NCI-H446 (cell line): ENCODE results near the gene SLFN12L.
"Not testable (repeated sequence)": the region's sequence is repeated elsewhere in the genome, so short reads cannot be mapped to it uniquely, and the experiment has no call there.

Source experiments
- DNase-seq, 2 experiments: peaks; one replicate each; lab custom pipeline; 2025; lab: John Stamatoyannopoulos, UW

The SLFN12L gene

DNA sequence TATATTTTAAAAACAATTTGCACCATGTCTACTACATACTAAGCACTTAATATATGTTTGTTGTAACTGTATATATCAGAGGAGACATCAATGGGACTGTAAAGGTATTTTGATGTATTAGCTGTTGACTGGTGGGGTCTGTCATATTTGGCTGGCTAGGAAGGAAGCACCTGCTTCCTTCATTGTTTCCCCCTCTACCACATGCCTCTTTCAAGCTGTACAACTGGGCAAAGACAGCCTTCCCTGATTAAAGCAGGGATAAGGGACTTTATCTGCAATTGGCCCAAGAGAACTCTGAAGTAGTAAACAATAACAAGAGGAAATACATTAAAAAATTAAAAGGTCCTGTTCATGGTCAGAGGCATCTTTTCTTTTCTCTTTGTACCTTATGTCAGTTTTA lies 5.5 kb upstream of the SLFN12L start:
- DNase-seq, result no peak

DNA sequence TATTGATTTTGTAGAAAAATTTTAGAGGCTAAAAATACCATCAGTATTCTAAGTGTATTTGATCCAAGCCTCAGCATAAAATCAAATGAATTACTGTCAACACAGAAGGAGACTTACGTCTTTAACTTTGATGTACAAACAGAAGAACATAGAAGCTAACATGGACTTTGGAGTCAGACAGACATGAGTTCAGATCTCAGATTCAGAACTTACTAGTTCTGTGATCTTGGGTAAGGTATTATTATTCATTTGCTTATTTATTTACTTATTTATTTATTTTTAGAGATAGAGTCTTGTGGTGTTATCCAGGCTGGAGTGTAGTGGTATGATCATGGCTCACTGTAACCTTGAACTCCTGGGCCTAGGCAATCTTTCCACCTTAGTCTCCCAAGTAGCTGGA lies 4.0 kb upstream of the SLFN12L start:
- no peak for DNase-seq

DNA sequence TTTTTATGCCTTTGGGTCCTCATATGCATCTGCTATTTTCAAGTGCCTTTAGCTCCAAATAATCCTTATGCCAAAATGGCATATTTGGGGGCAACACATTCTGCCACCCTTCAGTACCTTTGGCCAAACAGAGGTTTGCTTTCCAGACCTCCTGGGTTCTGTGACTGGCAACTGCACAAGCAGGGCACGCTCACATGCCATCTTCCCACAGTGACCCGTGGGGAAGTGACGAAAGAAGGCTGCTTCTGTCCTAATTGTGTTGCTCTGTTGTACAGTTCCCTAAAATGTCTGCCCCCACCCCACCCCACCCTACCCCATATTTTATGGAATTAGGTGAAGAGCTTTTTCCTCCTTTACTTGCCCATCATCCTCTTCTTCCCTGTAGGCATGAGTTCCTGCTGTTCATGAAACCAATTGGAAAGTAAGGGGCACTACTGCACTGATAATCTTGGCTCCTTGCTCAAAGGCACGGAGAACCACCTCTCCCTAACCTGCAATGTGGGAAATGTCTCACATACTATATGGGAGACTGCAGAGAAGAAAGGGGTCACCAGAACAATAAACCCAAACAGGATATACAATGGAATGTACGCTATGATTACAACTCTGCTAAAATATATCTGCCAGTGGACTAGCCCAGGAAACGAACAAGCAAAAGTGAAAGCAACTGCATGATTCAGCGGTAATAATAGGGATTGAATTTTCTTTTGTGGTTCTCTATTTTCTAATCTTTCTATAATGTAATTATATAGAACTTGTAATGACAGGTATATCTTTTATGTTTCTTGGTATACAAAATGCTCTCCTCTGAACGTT lies 3.3 kb upstream of the SLFN12L start:
- DNase-seq, result no peak

DNA sequence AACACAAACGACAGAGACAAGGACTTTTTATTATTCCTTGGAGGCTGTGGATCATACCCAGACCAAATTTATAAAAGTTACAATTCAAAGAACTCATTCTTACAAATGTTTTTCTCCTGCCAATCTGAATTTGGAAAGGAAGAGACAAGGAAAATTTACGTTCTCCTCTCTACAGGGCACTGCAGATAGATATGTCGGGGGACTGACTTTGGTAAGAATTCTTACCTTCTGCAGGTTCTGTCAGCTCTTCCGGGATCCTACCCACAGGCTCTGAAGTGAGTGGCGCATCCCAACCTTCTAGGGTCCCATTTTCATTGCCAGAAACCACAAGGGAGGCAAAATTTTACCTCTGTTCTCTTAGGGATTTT lies 2.2 kb upstream of the SLFN12L start:
- no peak for DNase-seq

DNA sequence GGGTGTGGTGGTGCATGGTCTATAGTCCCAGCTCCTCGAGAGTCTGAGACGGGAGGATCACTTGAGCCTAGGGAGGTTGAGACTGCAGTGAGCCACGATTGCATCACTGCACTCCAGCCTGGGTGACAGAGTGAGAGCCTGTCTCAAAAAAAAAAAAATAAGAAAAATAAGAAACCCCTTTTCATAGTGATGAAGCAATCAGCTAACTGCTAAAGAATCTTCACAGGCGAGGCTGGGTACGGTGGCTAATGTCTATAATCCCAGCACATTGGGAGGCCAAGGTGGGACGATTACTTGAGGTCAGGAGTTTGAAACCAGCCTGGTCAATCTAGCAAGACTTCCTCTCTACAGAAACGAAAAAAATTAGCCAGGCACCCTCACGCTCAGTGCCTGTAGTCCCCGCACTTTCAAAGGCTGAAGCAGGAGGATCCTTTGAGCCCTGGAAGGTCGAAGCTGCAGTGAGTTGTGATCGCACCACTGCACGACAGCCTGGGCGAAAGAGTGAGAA lies 760 bp downstream of the SLFN12L start:
- DNase-seq, result no peak

DNA sequence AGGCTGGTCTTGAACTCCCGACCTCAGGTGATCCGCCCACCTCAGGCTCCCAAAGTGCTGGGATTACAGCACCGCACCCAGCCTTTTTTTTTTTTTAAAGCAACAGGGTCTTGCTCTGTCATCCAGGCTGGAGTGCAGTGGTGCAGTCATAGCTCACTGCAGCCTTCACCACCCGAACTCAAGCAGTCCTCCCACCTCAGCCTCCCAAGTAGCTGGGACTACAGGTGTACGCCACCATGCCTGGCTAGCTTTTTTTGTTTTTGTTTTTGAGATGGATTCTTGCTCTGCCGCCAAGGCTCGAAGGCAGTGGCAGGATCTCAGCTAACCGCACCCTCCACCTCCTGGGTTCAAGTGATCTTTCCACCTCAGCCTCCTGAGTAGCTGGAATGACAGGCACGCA lies 2.1 kb downstream of the SLFN12L start:
- not testable (repeated sequence) for DNase-seq

DNA sequence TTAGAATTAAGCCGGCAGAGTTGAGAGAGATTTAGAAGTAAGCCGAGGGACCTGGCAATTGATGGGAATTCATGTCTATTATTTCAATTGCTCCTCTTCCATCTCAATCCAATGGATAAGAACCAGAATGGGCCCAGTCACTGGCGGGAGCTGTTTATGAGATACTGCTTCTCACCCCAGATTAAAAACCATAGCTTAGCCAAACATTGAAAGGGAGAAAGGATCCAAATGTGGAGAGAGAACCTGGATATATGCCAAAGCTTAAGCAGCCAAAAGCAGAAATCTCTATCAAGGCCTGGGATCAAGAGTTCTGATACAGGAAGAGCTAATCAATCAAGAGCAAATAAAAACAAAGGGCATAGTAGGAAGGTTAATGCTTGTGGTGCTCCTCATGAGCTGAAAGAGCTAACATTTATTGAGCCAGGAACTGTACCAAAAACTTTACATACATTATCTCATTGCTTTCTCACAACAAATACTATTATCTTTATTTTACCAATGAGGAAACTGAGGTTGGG lies 2.8 kb downstream of the SLFN12L start:
- no peak for DNase-seq

DNA sequence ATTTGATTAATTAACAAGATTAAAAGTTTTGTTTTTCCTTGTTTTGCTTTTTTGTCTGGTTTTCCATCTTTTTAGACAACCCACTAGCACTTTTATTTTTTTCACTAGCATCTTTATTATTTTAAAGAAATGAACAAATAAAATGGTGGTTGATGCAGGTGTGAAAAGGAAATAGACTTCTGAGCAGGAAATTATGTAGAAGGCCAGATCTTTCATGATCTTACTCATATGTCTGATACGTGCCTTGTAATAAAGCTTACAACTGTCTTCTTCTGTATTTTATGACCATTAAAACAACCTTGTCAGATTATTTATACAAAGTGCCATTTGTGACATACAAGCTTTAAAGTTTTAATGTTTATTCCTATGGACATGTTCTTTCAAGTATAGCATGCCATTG lies 6.3 kb downstream of the SLFN12L start:
- no peak for DNase-seq

DNA sequence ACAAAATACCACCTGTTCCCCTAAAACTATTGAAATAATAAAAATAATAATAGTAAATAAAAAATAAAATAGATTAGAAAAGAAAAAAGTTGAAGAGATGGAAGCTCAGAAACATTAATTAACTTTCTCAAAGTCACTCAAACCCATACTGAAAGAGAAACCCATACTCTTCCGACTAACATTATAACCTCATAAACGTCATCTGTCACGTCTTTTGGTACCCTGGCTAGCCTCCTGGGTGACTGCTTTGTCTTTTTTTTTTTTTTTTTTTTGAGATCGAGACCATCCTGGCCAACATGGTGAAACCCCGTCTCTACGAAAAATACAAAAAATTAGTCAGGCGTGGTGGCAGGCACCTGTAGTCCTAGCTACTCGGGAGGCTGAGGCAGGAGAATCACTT lies 7.6 kb downstream of the SLFN12L start:
- DNase-seq, result no peak

DNA sequence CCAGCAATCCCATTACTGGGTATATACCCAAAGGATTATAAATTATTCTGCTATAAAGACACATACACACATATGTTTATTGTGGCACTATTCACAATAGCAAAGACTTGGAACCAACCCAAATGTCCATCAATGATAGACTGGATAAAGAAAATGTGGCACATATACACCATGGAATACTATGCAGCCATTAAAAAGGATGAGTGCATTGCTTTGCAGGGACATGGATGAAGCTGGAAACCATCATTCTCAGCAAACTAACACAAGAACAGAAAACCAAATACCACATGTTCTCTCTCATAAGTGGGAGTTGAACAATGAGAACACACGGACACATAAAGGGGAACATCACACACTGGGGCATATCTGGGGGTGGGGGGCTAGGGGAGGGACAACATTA lies 8.2 kb downstream of the SLFN12L start:
- not testable (repeated sequence) for DNase-seq

DNA sequence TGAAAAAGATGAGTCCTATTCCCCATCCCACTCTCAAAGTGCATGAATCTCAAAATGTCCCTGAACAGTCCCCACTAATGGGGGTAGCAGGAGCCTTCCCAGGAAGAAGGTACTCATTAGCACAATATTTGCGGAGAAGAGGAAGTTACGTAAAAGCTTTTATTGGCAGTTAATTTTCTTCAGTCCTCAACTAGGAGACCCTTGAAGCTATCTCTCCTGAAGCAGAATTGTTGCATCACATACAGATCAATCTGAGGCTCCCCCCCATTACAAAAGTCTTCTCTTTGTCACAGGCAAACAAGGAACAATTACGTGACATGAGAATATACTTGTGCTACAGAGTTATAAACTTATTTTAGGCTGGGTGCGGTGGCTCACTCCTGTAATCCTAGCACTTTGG lies 14.2 kb downstream of the SLFN12L start:
- DNase-seq, result no peak

DNA sequence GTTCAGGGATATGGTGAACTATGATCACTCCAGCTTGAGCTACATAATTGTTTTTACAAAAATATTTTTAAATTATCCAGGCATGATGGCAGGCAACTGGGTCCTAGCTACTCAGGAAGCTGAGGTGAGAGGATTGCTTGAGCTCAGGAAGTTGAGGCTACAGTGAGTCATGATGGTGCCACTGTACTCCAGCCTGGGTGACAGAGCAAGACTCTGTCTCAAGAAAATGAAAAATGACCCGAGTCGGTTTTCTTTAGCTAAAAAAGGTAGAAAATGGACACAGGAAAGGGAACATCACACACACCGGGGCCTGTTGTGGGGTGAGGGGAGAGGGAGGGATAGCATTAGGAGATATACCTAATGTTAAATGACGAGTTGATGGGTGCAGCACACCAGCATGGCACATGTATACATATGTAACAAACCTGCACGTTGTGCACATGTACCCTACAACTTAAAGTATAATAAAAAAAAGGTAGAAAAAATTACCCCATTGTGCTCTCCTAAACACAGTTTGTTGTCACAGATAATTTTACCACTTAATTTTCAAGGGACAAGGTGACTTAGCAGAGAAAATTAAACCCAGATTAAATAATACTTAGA lies 15.7 kb downstream of the SLFN12L start:
- DNase-seq, result not testable (repeated sequence)

DNA sequence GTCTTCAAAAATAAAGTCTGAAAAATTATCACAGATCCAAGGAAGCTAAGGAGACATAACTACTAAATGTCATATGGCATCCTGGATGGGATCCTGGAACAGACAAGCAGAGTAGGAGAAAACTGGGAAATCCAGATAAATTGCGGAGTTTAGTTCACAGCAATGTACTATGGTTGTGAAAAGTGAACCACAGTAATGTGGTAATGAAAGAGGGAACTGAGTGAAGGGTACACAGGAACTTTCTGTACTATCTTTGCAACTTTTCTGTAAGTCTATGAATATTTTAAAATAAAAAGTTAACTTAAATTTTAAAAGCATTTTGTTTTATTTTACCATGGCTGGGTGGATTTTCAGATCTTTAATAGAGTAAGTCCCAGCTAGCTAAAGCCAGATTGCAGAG lies 16.3 kb downstream of the SLFN12L start:
- DNase-seq, result no peak

DNA sequence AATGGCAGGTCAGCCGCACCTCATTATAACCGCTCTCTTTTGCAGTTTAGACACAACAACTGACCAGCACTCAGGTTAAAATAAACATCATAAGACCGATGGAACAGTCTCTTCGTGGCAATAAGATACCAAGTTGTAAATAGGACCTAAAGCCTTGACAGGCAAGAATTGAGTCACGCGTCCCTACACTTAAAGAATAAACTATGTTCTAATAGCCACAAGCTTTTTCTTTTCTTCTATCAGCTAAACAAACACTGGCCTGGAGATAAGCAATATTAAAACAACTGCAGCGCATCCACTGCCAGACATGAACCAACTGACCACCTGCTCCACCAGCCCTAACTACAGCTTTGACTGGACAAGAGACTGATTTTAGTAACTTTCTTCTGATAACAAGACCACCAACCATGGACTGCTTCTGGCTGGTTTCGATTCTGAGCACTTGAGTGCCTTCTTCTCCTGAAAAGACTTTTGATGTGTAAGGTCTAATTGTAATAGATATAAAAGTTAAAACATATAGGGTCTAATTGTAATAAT lies 17.5 kb downstream of the SLFN12L start:
- DNase-seq, result no peak

DNA sequence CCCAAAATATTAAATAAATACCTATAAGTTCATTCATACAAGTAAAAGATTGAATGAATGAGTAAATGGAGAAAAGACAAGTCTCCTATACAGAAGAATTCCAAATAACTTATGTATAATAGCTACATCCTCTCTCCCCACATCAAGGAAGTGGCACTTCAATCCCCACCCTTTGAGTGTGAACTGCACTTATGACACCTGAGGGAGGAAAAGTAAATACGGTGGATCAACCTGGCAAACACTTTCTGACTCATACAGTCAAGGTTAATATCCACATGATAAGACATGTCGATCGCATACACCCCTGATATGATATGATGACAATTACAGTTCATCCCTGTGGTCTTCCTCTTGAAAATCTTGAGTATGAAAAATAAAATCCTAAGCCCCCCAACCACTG lies 18.0 kb downstream of the SLFN12L start:
- no peak for DNase-seq

DNA sequence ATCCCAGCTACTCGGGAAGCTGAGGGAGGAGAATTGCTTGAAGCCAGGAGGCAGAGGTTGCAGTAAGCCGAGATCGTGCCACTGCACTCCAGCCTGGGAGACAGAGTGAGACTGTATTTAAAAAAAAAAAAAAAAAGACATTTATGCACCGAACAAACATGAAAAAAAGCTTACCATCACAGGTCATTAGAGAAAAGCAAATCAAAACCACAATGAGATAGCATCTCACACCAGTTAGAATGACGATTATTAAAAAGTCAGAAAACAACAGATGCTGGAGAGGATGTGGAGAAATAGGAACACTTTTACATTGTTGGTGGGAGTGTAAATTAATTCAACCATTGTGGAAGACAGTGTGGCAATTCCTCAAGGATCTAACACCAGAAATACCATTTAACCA lies 19.0 kb downstream of the SLFN12L start:
- DNase-seq, result not testable (repeated sequence)

DNA sequence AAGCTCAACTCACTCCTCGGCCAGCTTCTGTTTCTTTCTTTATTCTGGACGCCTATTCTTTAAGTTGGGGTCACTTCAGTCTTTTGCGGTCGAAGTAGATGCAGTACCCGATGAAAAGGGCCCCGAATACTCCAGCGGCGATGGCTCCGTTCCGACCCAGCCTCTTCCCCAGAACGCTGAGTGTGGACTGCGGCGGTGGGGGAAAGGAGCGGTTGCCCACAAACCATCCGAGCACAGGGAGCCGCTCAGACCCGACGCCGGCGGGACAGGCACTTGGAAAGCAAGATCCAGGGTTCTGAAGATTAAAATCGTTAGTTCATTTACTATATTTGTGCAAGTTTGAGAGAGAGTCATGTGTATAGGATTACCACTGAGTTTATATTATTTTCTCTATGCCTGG lies 22.5 kb downstream of the SLFN12L start:
- no peak for DNase-seq

DNA sequence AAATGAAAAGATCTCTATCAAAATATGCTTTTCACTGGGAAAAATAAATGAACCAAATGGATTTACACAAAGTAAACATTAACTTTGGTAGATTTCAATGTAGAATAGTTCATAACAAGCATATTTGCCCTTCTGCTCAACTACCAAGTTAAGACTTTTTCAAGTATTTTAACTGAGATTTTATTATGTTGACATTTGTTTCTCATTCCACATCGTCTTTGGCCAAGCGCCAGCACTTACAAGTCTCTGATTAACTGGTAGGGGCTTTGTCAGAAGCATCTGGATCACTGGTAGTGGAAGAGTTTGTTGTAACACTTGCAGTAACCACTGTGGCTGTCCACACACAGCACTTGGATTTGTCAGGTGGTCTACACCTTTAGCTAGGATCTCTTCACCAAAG lies 22.9 kb downstream of the SLFN12L start:
- no peak for DNase-seq

DNA sequence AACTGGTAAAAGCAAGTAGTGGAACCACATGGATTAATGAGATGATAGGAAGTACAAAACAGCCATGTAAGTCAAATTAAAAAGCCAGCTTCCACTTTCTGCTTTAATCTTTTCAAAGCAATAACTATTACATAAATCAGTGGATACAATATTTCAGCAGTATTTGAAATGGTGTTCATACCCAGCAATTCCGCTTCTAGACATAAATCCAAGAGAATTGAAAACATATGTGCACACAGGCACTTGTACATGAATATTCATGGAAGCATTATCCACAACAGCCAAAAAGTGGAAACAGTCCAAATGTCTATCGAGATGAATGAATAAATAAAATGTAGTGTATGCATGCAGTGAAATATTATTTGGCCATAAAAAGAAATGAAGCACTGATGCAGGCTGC lies 27.4 kb downstream of the SLFN12L start:
- no peak for DNase-seq

DNA sequence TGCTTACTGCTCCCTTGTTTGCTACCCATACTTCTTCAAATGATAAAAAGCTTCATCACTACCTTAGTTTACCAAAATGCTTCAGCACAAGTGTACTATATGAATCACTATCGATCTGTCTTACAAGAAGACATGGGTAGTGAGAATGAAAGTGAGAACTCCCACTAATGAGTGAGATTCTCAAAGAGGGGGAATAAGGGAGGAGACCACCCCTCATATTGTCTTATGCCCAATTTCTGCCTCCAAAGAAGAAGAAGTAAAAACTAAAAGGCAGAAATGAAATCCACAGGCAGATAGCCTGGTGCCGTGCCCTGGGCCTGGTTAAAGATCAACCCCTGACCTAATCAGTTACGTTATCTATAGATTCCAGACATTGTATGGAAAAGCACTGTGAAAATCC lies 29.8 kb downstream of the SLFN12L start:
- DNase-seq, result not testable (repeated sequence)

DNA sequence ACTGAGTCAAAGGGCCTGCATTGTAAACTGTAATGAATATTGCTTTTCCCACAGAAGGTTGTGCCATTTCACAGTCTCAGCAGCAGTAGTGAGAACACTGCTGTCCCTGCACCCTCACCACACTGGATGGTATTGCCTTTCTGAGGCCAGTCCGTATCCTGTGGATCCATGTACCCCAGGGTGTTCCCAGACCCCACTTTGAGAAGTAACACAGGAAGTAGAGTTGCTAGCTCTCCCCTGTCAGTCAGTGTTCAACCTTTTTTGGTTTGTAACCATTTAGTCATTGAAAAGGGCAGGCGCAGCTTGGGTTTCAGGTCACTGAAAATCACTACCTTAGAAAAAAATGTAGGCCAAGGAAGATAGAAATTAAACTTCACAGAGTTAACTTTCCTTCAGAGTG lies 37.9 kb downstream of the SLFN12L start:
- DNase-seq, result no peak

DNA sequence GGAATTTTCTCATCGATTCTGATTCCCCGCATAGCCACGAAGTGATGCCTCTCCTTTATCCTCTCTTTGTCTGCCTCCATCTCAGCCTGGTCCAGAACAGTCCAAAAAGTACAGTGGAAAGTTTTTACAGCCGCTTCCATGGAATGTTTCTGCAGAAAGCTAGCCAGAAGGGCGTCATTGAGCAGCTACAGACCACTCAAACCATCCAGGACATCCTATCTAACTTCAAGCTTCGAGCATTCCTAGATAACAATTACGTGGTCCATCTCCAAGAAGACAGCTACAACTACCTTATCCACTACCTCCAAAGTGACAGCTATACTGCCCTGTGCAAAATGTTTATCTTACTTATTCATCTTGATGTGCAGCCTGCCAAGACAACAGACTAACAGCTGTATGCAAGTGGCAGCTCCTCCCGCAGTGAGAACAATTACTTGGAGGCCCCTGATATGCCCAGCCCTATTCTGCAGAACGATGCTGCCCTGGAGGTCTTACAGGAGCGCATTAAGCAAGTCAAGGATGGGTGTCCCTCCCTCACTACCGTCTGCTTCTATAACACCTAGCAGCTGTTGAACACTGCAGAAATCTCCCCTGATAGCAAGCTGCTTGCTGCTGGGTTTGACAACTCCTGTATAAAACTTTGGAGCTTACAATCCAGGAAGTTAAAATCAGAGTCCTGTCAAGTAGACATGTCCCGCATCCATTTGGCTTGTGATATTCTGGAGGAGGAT lies 38.9 kb downstream of the SLFN12L start:
- no peak for DNase-seq
